Hepatocyte (in vitro differentiated cells): Measurements from ENCODE around the gene GPR152. TPM values are rescaled to one million over a fixed set of nuclear protein-coding genes. Genes with fewer than 3 reads are reported as not detected.

ENCODE experiments used
- DNase-seq: peaks from one replicate; pipeline ENCODE4 v3.0.0-alpha.2; 2016; ENCODE audit warnings: low spot score
- H2AFZ ChIP-seq: fragments of 200-600 bp; sonication (generic); 2 replicates; pipeline ENCODE4 v1.6.0; 2016; ENCODE audit warnings: antibody characterized with exemption, mild to moderate bottlenecking
- H3K27ac ChIP-seq: fragments of 200-600 bp; sonication (generic); 2 replicates; pipeline ENCODE4 v1.5.1; 2016; ENCODE audit warnings: mild to moderate bottlenecking
- H3K27me3 ChIP-seq: fragments of 200-600 bp; sonication (generic); 2 replicates; pipeline ENCODE4 v1.6.1; 2016
- H3K36me3 ChIP-seq: fragments of 200-600 bp; sonication (generic); replicated peaks from 2 replicates; pipeline ENCODE4 v1.5.1; 2016; ENCODE audit warnings: low read depth; ENCODE audit not compliant: insufficient read depth
- H3K4me1 ChIP-seq: fragments of 200-600 bp; sonication (generic); 2 replicates; pipeline ENCODE4 v1.5.1; 2016; ENCODE audit warnings: mild to moderate bottlenecking, moderate library complexity; ENCODE audit not compliant: insufficient read depth
- H3K4me2 ChIP-seq: fragments of 200-600 bp; sonication (generic); 2 replicates; pipeline ENCODE4 v1.6.0; 2016
- H3K4me3 ChIP-seq: fragments of 200-600 bp; sonication (generic); 2 replicates; pipeline ENCODE4 v1.5.1; 2016; ENCODE audit warnings: mild to moderate bottlenecking
- H3K79me2 ChIP-seq: fragments of 200-600 bp; sonication (generic); 2 replicates; pipeline ENCODE4 v1.6.0; 2017; ENCODE audit warnings: mild to moderate bottlenecking
- H3K9me2 ChIP-seq: fragments of 200-600 bp; sonication (generic); replicated peaks from 2 replicates; pipeline ENCODE4 v1.6.0; 2017; ENCODE audit warnings: mild to moderate bottlenecking; ENCODE audit not compliant: insufficient read depth
- H3K9me3 ChIP-seq: fragments of 200-600 bp; sonication (generic); 2 replicates; pipeline ENCODE4 v1.5.1; 2016; ENCODE audit warnings: low read depth, mild to moderate bottlenecking
- H4K20me1 ChIP-seq: fragments of 200-600 bp; sonication (generic); 2 replicates; pipeline ENCODE4 v1.6.0; 2016; ENCODE audit warnings: mild to moderate bottlenecking; ENCODE audit not compliant: insufficient read depth, poor library complexity, severe bottlenecking
- EZH2 ChIP-seq: fragments of 200-600 bp; sonication (generic); IDR thresholded peaks from 2 replicates; pipeline ENCODE4 v1.6.1; 2016; ENCODE audit warnings: antibody characterized with exemption, mild to moderate bottlenecking, borderline replicate concordance
- EZH2phosphoT487 ChIP-seq: fragments of 200-600 bp; sonication (generic); IDR thresholded peaks from one replicate; pipeline ENCODE4 v1.6.1; 2018; ENCODE audit warnings: antibody characterized with exemption, mild to moderate bottlenecking, low read depth, moderate library complexity; ENCODE audit not compliant: unreplicated experiment, severe bottlenecking
- WGBS: methylation state at CpG from one replicate; pipeline ENCODE4 v1.1.6; 2016; ENCODE audit warnings: low lambda C conversion rate; ENCODE audit errors: missing lambda C conversion rate; 5-methylcytosine and 5-hydroxymethylcytosine counted together
- polyA plus RNA-seq: library from polyadenylated mRNA; unstranded; fragments of >200 nt; fragmentation: Nextera tagmentation; extraction: Ambion mirVana; gene quantifications from 2 replicates; pipeline ENCODE4 v1.2.1, GENCODE V29; 2016
- total RNA-seq: library from RNA; depleted of rRNA; stranded (reverse); fragments of >200 nt; gene quantifications from 2 replicates; pipeline ENCODE4 v1.2.3, GENCODE V29; 2014
- TF ChIP-seq, protein P1 (sequence below): fragments of 200-600 bp; sonication (generic); IDR thresholded peaks from 2 replicates; pipeline ENCODE4 v1.5.1; 2016; ENCODE audit warnings: antibody characterized with exemption, mild to moderate bottlenecking; ENCODE audit not compliant: poor library complexity

The GPR152 gene
- total and polyA plus RNA-seq, 2 experiments from 2014 or later = not detected

DNA sequence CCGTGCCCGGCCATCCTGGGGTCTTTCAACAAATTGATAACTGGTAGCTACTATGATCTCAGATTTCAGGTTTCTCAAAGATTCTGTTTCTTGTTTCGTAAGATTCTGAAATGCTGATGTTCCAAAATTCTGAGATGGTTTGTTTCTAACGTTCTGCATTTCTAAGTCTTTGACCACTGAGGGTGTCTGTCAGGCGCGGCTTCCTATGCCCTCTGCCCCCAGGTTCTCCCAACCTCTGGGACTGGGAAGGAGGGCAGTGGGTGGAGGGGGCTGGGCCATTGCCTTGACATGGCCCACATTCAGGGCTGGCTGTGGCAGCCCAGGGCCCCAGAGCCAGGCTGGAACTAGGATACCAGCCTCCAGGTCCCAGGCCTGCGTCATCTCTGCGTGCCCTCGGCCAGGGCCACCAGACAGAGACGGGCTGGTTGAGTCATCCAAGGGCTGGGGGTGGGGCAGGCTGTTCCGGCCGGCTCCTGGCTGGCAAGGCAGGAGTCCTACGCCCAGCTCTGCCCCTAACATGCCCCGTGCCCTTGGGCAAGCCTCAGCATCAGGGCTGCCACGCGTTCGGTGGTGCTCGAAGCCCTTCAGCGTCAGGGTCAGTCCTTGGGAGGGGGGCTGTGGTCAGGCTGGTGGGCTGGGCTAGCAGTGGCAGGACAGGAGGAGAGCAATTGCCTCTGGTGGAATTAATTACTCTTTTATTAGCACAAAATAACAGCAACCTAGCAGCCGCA is 11.3 kb upstream of the GPR152 start:
- Histone ChIP-seq H3K9me3 (no peaks in the 10 kb centered on the region), H3K27me3 (no peaks in the 10 kb centered on the region), H3K9me2 (no peaks in the 10 kb centered on the region), H3K4me3 (no peak overlapping the region), H3K27ac (peak overlapping the region; percentile 78), H4K20me1 (no peaks in the 10 kb centered on the region), H3K79me2 (peaks cover 37% of the 10 kb centered on the region), H3K36me3 (no peaks in the 10 kb centered on the region), H3K4me1 (peaks cover 8% of the 10 kb centered on the region), H2AFZ (peak overlapping the region; percentile 61), H3K4me2 (peak overlapping the region; percentile 88)
- DNase-seq = no peak
- WGBS = 95% methylated on average over 19 of the region's 20 CpGs
- TF ChIP-seq EZH2phosphoT487 = no peak
- TF ChIP-seq, protein P1, sequence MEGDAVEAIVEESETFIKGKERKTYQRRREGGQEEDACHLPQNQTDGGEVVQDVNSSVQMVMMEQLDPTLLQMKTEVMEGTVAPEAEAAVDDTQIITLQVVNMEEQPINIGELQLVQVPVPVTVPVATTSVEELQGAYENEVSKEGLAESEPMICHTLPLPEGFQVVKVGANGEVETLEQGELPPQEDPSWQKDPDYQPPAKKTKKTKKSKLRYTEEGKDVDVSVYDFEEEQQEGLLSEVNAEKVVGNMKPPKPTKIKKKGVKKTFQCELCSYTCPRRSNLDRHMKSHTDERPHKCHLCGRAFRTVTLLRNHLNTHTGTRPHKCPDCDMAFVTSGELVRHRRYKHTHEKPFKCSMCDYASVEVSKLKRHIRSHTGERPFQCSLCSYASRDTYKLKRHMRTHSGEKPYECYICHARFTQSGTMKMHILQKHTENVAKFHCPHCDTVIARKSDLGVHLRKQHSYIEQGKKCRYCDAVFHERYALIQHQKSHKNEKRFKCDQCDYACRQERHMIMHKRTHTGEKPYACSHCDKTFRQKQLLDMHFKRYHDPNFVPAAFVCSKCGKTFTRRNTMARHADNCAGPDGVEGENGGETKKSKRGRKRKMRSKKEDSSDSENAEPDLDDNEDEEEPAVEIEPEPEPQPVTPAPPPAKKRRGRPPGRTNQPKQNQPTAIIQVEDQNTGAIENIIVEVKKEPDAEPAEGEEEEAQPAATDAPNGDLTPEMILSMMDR = no peak

GRCh38 chr11:67463186-67463585 is 10.7 kb upstream of the GPR152 start:
- no peaks in the 10 kb centered on the region for H3K9me2 ChIP-seq
- no peaks in the 10 kb centered on the region for H3K9me3 ChIP-seq
- no peak overlapping the region for H2AFZ ChIP-seq
- WGBS = 91% methylated on average over 10 of the region's 10 CpGs
- H3K4me2 ChIP-seq = no peak overlapping the region
- H3K4me1 ChIP-seq = peaks cover 8% of the 10 kb centered on the region
- no peak overlapping the region for H3K27ac ChIP-seq
- H3K27me3 ChIP-seq = no peaks in the 10 kb centered on the region
- H3K79me2 ChIP-seq = peaks cover 31% of the 10 kb centered on the region
- H3K36me3 ChIP-seq = no peaks in the 10 kb centered on the region
- TF ChIP-seq EZH2 (no peak), EZH2phosphoT487 (no peak)
- TF ChIP-seq, protein P1 = no peak
- no peaks in the 10 kb centered on the region for H4K20me1 ChIP-seq
- no peak overlapping the region for H3K4me3 ChIP-seq
- no peak for DNase-seq

DNA sequence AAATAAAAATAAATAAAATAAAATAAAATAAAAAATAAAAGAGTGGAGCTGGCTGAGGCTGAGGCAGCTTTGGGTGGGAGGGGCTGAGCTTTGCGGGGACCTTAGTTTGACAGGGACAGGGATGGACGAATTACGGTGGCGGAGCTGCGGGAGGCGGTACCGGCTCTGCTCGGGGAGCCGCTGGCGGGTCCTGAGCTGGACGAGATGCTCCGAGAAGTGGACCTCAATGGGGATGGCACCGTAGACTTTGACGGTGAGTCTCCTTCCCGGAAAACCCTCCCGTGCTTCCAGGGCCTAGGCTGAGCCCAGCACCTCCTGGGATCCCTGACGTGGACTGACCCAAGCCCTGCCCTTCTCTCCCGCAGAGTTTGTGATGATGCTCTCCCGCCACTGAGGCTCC is 5.7 kb upstream of the GPR152 start:
- H3K4me2 ChIP-seq = no peak overlapping the region
- no peaks in the 10 kb centered on the region for H3K79me2 ChIP-seq
- TF ChIP-seq, protein P1 = no peak
- TF ChIP-seq EZH2 = no peak
- no peak for TF ChIP-seq EZH2phosphoT487
- no peaks in the 10 kb centered on the region for H3K9me3 ChIP-seq
- no peak for DNase-seq
- H3K9me2 ChIP-seq = no peaks in the 10 kb centered on the region
- H2AFZ ChIP-seq = no peak overlapping the region
- H3K36me3 ChIP-seq = no peaks in the 10 kb centered on the region
- no peak overlapping the region for H3K27ac ChIP-seq
- H4K20me1 ChIP-seq = no peaks in the 10 kb centered on the region
- 95% methylated on average over 19 of the region's 19 CpGs for WGBS
- H3K27me3 ChIP-seq = no peaks in the 10 kb centered on the region
- H3K4me1 ChIP-seq = no peaks in the 10 kb centered on the region
- H3K4me3 ChIP-seq = no peak overlapping the region
